HepG2 (cell line): ENCODE data around the gene BAIAP2L1. TPM values are rescaled to one million over a fixed set of nuclear protein-coding genes. Genes with fewer than 3 reads are reported as not detected.

Experiments used
- KLF6 ChIP-seq: IDR thresholded peaks from 2 replicates; pipeline ENCODE4 v1.8.0; 2016; ENCODE audit warnings: missing biosample characterization, missing genetic modification reagents
- SKI ChIP-seq: fragments of 450-650 bp; IDR thresholded peaks from one replicate; pipeline ENCODE4 v1.6.1; 2018; ENCODE audit warnings: mild to moderate bottlenecking; ENCODE audit not compliant: partially characterized antibody
- TAF15 ChIP-seq: fragments of 200-400 bp; formaldehyde crosslinking; IDR thresholded peaks from one replicate; pipeline ENCODE4 v1.6.1; 2018; ENCODE audit warnings: mild to moderate bottlenecking, low read depth, low read length; ENCODE audit not compliant: poor library complexity, severe bottlenecking
- ZNF550 ChIP-seq: sonication (generic); formaldehyde crosslinking; IDR thresholded peaks from 2 replicates; pipeline ENCODE4 v1.4.0; 2020; ENCODE audit warnings: mild to moderate bottlenecking, missing genetic modification reagents, borderline replicate concordance
- polyA plus RNA-seq, 8 experiments: library from polyadenylated mRNA; depleted of rRNA in 3 of 8; stranded (reverse) in 7 of 8; unstranded in 1 of 8; fragments of >200 nt; fragmentation: Illumina TruSeq in 4 of 8; extraction: Trizol in 4 of 8; gene quantifications; 2 replicates each; pipeline versions ENCODE4 v1.2.1 to v1.2.3, GENCODE V29; 2011 to 2016; ENCODE audit warnings: low read depth in 4 of 8, missing spikeins in 1 of 8, mixed read lengths in 1 of 8; ENCODE audit not compliant: insufficient read depth in 1 of 8
- total RNA-seq, 5 experiments: library from RNA; depleted of rRNA; stranded (reverse); fragments of >200 nt; fragmentation: Illumina TruSeq; extraction: Trizol; gene quantifications; 2 replicates each; pipeline ENCODE4 v1.2.3, GENCODE V29; 2016; ENCODE audit warnings: low read depth in 1 of 5
- TF ChIP-seq, protein P1 (sequence below): sonication (generic); formaldehyde crosslinking; IDR thresholded peaks from 2 replicates; pipeline ENCODE4 v1.4.0; 2020; ENCODE audit warnings: missing genetic modification reagents, mild to moderate bottlenecking, borderline replicate concordance
- TF ChIP-seq, protein P2 (sequence below): sonication (generic); formaldehyde crosslinking; IDR thresholded peaks from 2 replicates; pipeline ENCODE4 v1.5.1; 2020; ENCODE audit warnings: mild to moderate bottlenecking, missing genetic modification reagents, moderate library complexity

BAIAP2L1 gene
- total and polyA plus RNA-seq, 2 of the 13 experiments (the other 11 are each of a cell fraction or from before 2014, with no cell fraction given), result 13.0 to 21.5 TPM

DNA sequence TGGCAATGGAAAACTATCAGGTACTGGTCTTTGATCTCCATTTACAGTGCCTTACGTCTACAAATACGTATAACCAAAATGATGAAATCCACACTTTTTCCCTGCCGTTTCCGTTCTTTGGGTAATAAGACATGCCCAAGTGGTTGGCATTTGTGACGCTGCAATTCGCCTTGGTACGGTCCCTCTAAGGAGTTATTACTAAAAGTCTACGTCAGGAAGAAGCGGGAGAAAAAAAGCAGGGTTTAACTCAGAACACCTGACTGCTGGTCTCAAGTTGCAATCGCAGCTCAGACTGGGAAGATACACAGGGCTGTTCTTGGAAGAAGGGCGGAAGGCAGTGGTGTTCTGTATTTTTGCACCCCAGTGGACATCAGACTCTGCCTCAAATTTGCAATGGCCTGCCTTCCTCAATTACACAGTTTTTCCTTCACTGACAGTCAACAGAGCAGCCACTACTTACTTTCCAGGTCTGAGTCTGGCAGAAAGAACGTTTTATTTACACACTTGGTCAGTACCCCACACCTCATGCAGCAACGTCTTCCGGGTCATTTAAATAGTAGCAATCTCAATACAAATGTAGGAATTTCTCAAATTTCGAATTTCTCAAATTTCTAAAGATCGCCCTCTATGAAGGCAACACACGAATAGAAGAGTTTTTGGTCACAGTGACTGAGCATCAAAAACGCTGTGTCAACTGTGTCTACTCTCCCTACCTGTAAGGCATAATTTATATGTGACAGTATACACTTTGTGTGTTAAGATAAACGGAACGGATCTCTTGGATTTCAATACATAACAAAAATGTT, 2.1 kb downstream of the BAIAP2L1 start (continued):
- TF ChIP-seq, protein P1, sequence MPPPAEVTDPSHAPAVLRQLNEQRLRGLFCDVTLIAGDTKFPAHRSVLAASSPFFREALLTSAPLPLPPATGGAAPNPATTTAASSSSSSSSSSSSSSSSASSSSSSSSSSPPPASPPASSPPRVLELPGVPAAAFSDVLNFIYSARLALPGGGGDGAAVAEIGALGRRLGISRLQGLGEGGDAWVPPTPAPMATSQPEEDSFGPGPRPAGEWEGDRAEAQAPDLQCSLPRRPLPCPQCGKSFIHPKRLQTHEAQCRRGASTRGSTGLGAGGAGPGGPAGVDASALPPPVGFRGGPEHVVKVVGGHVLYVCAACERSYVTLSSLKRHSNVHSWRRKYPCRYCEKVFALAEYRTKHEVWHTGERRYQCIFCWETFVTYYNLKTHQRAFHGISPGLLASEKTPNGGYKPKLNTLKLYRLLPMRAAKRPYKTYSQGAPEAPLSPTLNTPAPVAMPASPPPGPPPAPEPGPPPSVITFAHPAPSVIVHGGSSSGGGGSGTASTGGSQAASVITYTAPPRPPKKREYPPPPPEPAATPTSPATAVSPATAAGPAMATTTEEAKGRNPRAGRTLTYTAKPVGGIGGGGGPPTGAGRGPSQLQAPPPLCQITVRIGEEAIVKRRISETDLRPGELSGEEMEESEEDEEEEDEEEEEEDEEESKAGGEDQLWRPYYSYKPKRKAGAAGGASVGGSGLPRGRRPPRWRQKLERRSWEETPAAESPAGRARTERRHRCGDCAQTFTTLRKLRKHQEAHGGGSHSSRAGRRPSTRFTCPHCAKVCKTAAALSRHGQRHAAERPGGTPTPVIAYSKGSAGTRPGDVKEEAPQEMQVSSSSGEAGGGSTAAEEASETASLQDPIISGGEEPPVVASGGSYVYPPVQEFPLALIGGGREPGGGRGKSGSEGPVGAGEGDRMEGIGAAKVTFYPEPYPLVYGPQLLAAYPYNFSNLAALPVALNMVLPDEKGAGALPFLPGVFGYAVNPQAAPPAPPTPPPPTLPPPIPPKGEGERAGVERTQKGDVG (CRISPR knock-in tag), result no peak
- no peak for TF ChIP-seq SKI
- no peak for TF ChIP-seq ZNF550 (CRISPR knock-in tag)
- no peak for TF ChIP-seq TAF15
- TF ChIP-seq KLF6, result no peak
- TF ChIP-seq, protein P2, sequence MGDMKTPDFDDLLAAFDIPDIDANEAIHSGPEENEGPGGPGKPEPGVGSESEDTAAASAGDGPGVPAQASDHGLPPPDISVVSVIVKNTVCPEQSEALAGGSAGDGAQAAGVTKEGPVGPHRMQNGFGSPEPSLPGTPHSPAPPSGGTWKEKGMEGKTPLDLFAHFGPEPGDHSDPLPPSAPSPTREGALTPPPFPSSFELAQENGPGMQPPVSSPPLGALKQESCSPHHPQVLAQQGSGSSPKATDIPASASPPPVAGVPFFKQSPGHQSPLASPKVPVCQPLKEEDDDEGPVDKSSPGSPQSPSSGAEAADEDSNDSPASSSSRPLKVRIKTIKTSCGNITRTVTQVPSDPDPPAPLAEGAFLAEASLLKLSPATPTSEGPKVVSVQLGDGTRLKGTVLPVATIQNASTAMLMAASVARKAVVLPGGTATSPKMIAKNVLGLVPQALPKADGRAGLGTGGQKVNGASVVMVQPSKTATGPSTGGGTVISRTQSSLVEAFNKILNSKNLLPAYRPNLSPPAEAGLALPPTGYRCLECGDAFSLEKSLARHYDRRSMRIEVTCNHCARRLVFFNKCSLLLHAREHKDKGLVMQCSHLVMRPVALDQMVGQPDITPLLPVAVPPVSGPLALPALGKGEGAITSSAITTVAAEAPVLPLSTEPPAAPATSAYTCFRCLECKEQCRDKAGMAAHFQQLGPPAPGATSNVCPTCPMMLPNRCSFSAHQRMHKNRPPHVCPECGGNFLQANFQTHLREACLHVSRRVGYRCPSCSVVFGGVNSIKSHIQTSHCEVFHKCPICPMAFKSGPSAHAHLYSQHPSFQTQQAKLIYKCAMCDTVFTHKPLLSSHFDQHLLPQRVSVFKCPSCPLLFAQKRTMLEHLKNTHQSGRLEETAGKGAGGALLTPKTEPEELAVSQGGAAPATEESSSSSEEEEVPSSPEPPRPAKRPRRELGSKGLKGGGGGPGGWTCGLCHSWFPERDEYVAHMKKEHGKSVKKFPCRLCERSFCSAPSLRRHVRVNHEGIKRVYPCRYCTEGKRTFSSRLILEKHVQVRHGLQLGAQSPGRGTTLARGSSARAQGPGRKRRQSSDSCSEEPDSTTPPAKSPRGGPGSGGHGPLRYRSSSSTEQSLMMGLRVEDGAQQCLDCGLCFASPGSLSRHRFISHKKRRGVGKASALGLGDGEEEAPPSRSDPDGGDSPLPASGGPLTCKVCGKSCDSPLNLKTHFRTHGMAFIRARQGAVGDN (CRISPR knock-in tag), result no peak
